ENCODE measurements around the gene ZNF543. TPM values are rescaled to one million over a fixed set of nuclear protein-coding genes. Genes with fewer than 3 reads are reported as not detected.

ZNF543 gene
- total RNA-seq, 1 donor from 2014 or later, result 10.5 TPM

GRCh38 chr19:57305056-57305455 is 15.2 kb upstream of the ZNF543 start:
- Mint-ChIP-seq H3K9me3 (ENCODE audit: low read depth) (no peaks in the 10 kb centered on the region), H3K4me3 (ENCODE audit: low read depth) (no peak overlapping the region), H3K27me3 (no peaks in the 10 kb centered on the region), H3K36me3 (ENCODE audit: insufficient read depth) (peaks cover 7% of the 10 kb centered on the region), H3K4me1 (ENCODE audit: low read depth) (no peaks in the 10 kb centered on the region), H3K27ac (no peak overlapping the region)
- no peak for DNase-seq (ENCODE audit: low spot score, unreplicated experiment)
- TF ChIP-seq CTCF (IDR thresholded peaks at IDR 0.05; ENCODE audit: unreplicated experiment), result no peak

- Mint-ChIP-seq H3K27me3 (peaks cover 24% of the 10 kb centered on the region), H3K36me3 (ENCODE audit: insufficient read depth) (peaks cover 3% of the 10 kb centered on the region), H3K4me1 (ENCODE audit: low read depth) (no peaks in the 10 kb centered on the region), H3K9me3 (ENCODE audit: low read depth) (no peaks in the 10 kb centered on the region), H3K4me3 (ENCODE audit: low read depth) (no peak overlapping the region), H3K27ac (no peak overlapping the region)
- DNase-seq (ENCODE audit: low spot score, unreplicated experiment), result no peak
- no peak for TF ChIP-seq CTCF (IDR thresholded peaks at IDR 0.05; ENCODE audit: unreplicated experiment)
Measured at GRCh38 chr19:57308514-57308913, 11.8 kb upstream of the ZNF543 start.

- no peak overlapping the region for H3K4me3 Mint-ChIP-seq (ENCODE audit: low read depth)
- peaks cover 47% of the 10 kb centered on the region for H3K27me3 Mint-ChIP-seq
- no peaks in the 10 kb centered on the region for H3K9me3 Mint-ChIP-seq (ENCODE audit: low read depth)
- no peak for TF ChIP-seq CTCF (IDR thresholded peaks at IDR 0.05; ENCODE audit: unreplicated experiment)
- H3K4me1 Mint-ChIP-seq (ENCODE audit: low read depth), result no peaks in the 10 kb centered on the region
- DNase-seq (ENCODE audit: low spot score, unreplicated experiment), result no peak
- H3K36me3 Mint-ChIP-seq (ENCODE audit: insufficient read depth), result peaks cover 1% of the 10 kb centered on the region
- no peak overlapping the region for H3K27ac Mint-ChIP-seq
Measured at GRCh38 chr19:57310792-57311191, 9.5 kb upstream of the ZNF543 start.

- Mint-ChIP-seq H3K36me3 (ENCODE audit: insufficient read depth) (no peaks in the 10 kb centered on the region), H3K9me3 (ENCODE audit: low read depth) (no peaks in the 10 kb centered on the region), H3K4me3 (ENCODE audit: low read depth) (no peak overlapping the region), H3K27ac (no peak overlapping the region), H3K27me3 (peaks cover 67% of the 10 kb centered on the region), H3K4me1 (ENCODE audit: low read depth) (no peaks in the 10 kb centered on the region)
- TF ChIP-seq CTCF (IDR thresholded peaks at IDR 0.05; ENCODE audit: unreplicated experiment), result no peak
- DNase-seq (ENCODE audit: low spot score, unreplicated experiment), result no peak
Measured at GRCh38 chr19:57314146-57314545, 6.1 kb upstream of the ZNF543 start.

GRCh38 chr19:57317503-57317902 is 2.8 kb upstream of the ZNF543 start:
- H3K27me3 Mint-ChIP-seq, result peaks cover 53% of the 10 kb centered on the region
- no peaks in the 10 kb centered on the region for H3K9me3 Mint-ChIP-seq (ENCODE audit: low read depth)
- no peak overlapping the region for H3K4me3 Mint-ChIP-seq (ENCODE audit: low read depth)
- no peaks in the 10 kb centered on the region for H3K36me3 Mint-ChIP-seq (ENCODE audit: insufficient read depth)
- H3K4me1 Mint-ChIP-seq (ENCODE audit: low read depth), result peaks cover 17% of the 10 kb centered on the region
- no peak for DNase-seq (ENCODE audit: low spot score, unreplicated experiment)
- no peak for TF ChIP-seq CTCF (IDR thresholded peaks at IDR 0.05; ENCODE audit: unreplicated experiment)
- no peak overlapping the region for H3K27ac Mint-ChIP-seq
